Dermis microvascular lymphatic vessel endothelial cell (primary cell): ENCODE results near the gene ZFP36L2. TPM values are rescaled to one million over a fixed set of nuclear protein-coding genes. Genes with fewer than 3 reads are reported as not detected.

Experiments
- DNase-seq, 2 donors: peaks; one replicate each; pipeline versions ENCODE4 v3.0.0 to v3.0.0-alpha.2; 2010; ENCODE audit warnings: low read depth in 2 of 2
- total RNA-seq: library from RNA; depleted of rRNA; stranded (reverse); fragments of >200 nt; gene quantifications from 2 replicates; pipeline ENCODE4 v1.2.1, GENCODE V29; 2014

Gene ZFP36L2
- total RNA-seq, 1 donor from 2014 or later: 13.4 TPM

GRCh38 chr2:43224131-43224570, 2.3 kb downstream of the ZFP36L2 start:
- DNase-seq: peak in 1 of 2 donors; percentile 81

GRCh38 chr2:43223521-43224001, 2.8 kb downstream of the ZFP36L2 start:
- peak in 1 of 2 donors; percentile 36 for DNase-seq

GRCh38 chr2:43222475-43223309, 3.7 kb downstream of the ZFP36L2 start:
- DNase-seq: peak in 1 of 2 donors; percentile 32

- DNase-seq: peak; percentile 79 to 95
These were observed 4.5 kb downstream of the ZFP36L2 start for GRCh38 chr2:43221763-43222474.

GRCh38 chr2:43221124-43221762, 5.2 kb downstream of the ZFP36L2 start:
- peak; percentile 61 to 81 for DNase-seq

GRCh38 chr2:43220760-43221123, 5.7 kb downstream of the ZFP36L2 start:
- peak in 1 of 2 donors; percentile 32 for DNase-seq

GRCh38 chr2:43220229-43220751, 6.1 kb downstream of the ZFP36L2 start:
- DNase-seq: peak in 1 of 2 donors; percentile 56

- DNase-seq: peak; percentile 60 to 86
These were observed 6.8 kb downstream of the ZFP36L2 start for GRCh38 chr2:43219383-43220228.

- peak in 1 of 2 donors; percentile 46 for DNase-seq
These were observed 7.6 kb downstream of the ZFP36L2 start for GRCh38 chr2:43218702-43219382.

GRCh38 chr2:43218155-43218701, 8.2 kb downstream of the ZFP36L2 start:
- no peak for DNase-seq

GRCh38 chr2:43217228-43218154, 8.9 kb downstream of the ZFP36L2 start:
- no peak for DNase-seq

- no peak for DNase-seq
These were observed 9.8 kb downstream of the ZFP36L2 start for GRCh38 chr2:43216629-43217028.

GRCh38 chr2:43215673-43216255, 10.6 kb downstream of the ZFP36L2 start:
- no peak for DNase-seq

GRCh38 chr2:43214253-43214652, 12.2 kb downstream of the ZFP36L2 start:
- DNase-seq: no peak

- no peak for DNase-seq
These were observed 13.5 kb downstream of the ZFP36L2 start for GRCh38 chr2:43212931-43213330.

GRCh38 chr2:43212216-43212835, 14.1 kb downstream of the ZFP36L2 start:
- no peak for DNase-seq

- DNase-seq: no peak
These were observed 15.7 kb downstream of the ZFP36L2 start for GRCh38 chr2:43210467-43211303.
